ENCODE data around the gene RABAC1.

DNA sequence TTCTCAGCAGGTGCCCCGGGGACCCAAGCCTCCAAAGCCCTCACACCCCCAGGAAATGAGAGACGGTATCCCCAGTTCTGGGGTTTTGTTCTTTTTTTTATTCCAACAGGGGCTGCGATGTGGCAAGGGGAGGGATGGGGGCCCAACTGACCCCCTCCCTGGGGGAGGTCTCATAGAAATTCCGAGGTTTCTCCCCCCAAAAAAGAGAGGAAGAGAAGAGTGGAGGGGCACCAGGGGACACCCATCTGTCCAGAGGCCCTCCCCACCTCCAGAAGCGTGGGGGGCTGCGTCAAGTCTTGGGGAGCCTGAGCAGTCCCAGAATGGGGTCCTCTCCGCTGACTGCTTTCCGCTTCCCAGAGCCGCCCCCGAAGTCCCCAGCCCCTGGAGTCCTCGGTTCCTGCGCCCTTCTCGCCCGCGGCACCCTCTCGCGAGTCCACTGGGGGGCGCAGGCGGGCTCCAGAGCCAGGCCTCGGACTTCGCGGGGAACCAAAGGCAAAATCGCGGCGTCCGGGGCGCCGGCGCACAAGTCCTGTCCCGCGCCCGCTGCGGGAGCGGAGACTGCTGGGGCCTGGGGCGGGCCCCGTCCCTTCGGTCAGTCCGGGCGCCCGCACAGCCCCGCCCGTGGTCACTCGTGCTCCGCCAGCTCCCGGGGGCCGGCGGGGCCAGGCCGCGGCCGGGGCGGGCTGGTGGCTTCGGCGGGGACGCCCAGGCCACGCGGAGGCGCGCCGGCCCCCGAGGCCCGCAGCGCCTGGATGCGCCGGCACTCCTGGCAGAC is 39.3 kb upstream of the RABAC1 start:
- TF ChIP-seq POLR2A (IDR thresholded peaks at IDR 0.05; ENCODE audit: borderline replicate concordance, extremely low read depth, insufficient read depth, insufficient read length), result no peak
- TF ChIP-seq, protein P1, sequence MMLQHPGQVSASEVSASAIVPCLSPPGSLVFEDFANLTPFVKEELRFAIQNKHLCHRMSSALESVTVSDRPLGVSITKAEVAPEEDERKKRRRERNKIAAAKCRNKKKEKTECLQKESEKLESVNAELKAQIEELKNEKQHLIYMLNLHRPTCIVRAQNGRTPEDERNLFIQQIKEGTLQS (IDR thresholded peaks at IDR 0.05), result no peak
- no peak for TF ChIP-seq FOSL1 (IDR thresholded peaks at IDR 0.05; ENCODE audit: low read depth)
- TF ChIP-seq POLR2AphosphoS5 (IDR thresholded peaks at IDR 0.05; ENCODE audit: low read depth, low read length), result no peak
- no peak for TF ChIP-seq SP1 (IDR thresholded peaks at IDR 0.05; ENCODE audit: low read depth)
- TF ChIP-seq, protein P2, sequence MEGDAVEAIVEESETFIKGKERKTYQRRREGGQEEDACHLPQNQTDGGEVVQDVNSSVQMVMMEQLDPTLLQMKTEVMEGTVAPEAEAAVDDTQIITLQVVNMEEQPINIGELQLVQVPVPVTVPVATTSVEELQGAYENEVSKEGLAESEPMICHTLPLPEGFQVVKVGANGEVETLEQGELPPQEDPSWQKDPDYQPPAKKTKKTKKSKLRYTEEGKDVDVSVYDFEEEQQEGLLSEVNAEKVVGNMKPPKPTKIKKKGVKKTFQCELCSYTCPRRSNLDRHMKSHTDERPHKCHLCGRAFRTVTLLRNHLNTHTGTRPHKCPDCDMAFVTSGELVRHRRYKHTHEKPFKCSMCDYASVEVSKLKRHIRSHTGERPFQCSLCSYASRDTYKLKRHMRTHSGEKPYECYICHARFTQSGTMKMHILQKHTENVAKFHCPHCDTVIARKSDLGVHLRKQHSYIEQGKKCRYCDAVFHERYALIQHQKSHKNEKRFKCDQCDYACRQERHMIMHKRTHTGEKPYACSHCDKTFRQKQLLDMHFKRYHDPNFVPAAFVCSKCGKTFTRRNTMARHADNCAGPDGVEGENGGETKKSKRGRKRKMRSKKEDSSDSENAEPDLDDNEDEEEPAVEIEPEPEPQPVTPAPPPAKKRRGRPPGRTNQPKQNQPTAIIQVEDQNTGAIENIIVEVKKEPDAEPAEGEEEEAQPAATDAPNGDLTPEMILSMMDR (IDR thresholded peaks at IDR 0.05 in 2 of 3, conservative IDR thresholded peaks at IDR 0.05 in 1 of 3; ENCODE audit: borderline replicate concordance in 1 of 3, insufficient read depth in 1 of 3, low read depth in 2 of 3, low read length in 2 of 3), result peak; percentile 70 to 94 (median 78); a peak in 5 of 6 replicates
- TF ChIP-seq EZH2 (IDR thresholded peaks at IDR 0.05), result no peak
- TF ChIP-seq, protein P3, sequence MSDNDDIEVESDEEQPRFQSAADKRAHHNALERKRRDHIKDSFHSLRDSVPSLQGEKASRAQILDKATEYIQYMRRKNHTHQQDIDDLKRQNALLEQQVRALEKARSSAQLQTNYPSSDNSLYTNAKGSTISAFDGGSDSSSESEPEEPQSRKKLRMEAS (IDR thresholded peaks at IDR 0.05), result no peak
- TF ChIP-seq CEBPB (IDR thresholded peaks at IDR 0.05; ENCODE audit: low read depth), result no peak
- no peak; the same call in none of the 2 replicates for TF ChIP-seq RAD21 (IDR thresholded peaks at IDR 0.05; ENCODE audit: low read depth)
- TF ChIP-seq CBX3 (IDR thresholded peaks at IDR 0.05; ENCODE audit: low read depth), result no peak
- TF ChIP-seq ZFX (IDR thresholded peaks at IDR 0.05), result no peak
- no peak for TF ChIP-seq ELF1 (IDR thresholded peaks at IDR 0.05; ENCODE audit: borderline replicate concordance, low read depth)

Measured in HCT116 (cell line).